DOHH2 (cell line): ENCODE measurements around the gene CNTN4.

ENCODE experiments used
- EZH2phosphoT487 ChIP-seq: fragments of 200-600 bp; sonication (generic); IDR thresholded peaks from 2 replicates; pipeline ENCODE4 v1.6.1; 2017; ENCODE audit warnings: borderline replicate concordance, mild to moderate bottlenecking, antibody characterized with exemption, low read length, moderate library complexity, mixed read lengths
- TF ChIP-seq, protein P1 (sequence below): fragments of 200-600 bp; sonication (generic); IDR thresholded peaks from one replicate; pipeline ENCODE4 v1.5.1; 2014; ENCODE audit warnings: antibody characterized with exemption, mild to moderate bottlenecking, low read depth, low read length; ENCODE audit not compliant: poor library complexity, severe bottlenecking

DNA sequence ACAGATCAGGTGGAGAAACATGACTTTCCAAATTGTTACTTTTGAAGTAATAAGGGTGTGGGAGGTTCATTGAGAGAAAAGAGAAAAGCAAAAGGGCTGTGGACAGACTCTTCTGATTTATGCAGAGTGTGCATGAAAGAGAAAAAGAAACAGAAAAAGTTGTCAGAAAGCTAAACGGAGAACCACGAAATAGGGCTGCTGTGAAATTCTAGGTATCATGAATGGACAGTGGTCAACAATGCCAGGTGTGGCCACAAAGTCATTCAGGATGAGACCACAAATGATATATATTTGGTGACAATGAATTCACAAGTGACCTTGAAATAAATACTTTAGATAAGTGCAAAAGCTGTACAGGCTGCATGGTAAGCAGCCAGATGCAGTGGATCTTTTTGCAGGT lies 841.4 kb downstream of the CNTN4 start:
- TF ChIP-seq, protein P1, sequence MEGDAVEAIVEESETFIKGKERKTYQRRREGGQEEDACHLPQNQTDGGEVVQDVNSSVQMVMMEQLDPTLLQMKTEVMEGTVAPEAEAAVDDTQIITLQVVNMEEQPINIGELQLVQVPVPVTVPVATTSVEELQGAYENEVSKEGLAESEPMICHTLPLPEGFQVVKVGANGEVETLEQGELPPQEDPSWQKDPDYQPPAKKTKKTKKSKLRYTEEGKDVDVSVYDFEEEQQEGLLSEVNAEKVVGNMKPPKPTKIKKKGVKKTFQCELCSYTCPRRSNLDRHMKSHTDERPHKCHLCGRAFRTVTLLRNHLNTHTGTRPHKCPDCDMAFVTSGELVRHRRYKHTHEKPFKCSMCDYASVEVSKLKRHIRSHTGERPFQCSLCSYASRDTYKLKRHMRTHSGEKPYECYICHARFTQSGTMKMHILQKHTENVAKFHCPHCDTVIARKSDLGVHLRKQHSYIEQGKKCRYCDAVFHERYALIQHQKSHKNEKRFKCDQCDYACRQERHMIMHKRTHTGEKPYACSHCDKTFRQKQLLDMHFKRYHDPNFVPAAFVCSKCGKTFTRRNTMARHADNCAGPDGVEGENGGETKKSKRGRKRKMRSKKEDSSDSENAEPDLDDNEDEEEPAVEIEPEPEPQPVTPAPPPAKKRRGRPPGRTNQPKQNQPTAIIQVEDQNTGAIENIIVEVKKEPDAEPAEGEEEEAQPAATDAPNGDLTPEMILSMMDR, result no peak
- TF ChIP-seq EZH2phosphoT487, result no peak
